Keratinocyte (primary cell): ENCODE data around the gene GTF3C1. TPM values are rescaled to one million over a fixed set of nuclear protein-coding genes. Genes with fewer than 3 reads are reported as not detected.
A peak's percentile ranks its signal among the peaks of the same experiment; 100 is the strongest.

Experiments used
- DNase-seq: peaks from one replicate; pipeline ENCODE4 v3.0.0-alpha.2; 2011; ENCODE audit warnings: low read depth, missing footprints, low spot score
- FAIRE-seq: peaks from 2 replicates; lab custom pipeline; 2011; peaks lifted over from hg19 to GRCh38; lab: Jason Lieb, UNC
- H2AFZ ChIP-seq: 2 replicates; pipeline ENCODE4 v1.6.0; 2012; ENCODE audit warnings: low read length, control low read depth, inconsistent platforms; ENCODE audit not compliant: control insufficient read depth
- H3K27ac ChIP-seq: 2 replicates; pipeline ENCODE4 v1.5.1; 2011; ENCODE audit warnings: low read length; ENCODE audit not compliant: control insufficient read depth, insufficient read depth
- H3K27me3 ChIP-seq: 3 replicates; pipeline ENCODE4 v1.6.0; 2011; ENCODE audit warnings: low read length; ENCODE audit not compliant: control insufficient read depth, insufficient read depth; ENCODE audit errors: extremely low read depth
- H3K36me3 ChIP-seq, 2 experiments: 2 replicates in 1 of 2; 3 replicates in 1 of 2; pipeline ENCODE4 v1.5.1; 2011; ENCODE audit warnings: low read length in 2 of 2, mild to moderate bottlenecking in 1 of 2; ENCODE audit not compliant: control insufficient read depth in 2 of 2, insufficient read depth in 2 of 2; ENCODE audit errors: extremely low read depth in 1 of 2
- H3K4me1 ChIP-seq: 3 replicates; pipeline ENCODE4 v1.5.1; 2011; ENCODE audit warnings: low read length; ENCODE audit not compliant: control insufficient read depth, insufficient read depth; ENCODE audit errors: extremely low read depth
- H3K4me2 ChIP-seq: 3 replicates; pipeline ENCODE4 v1.6.0; 2011; ENCODE audit warnings: low read depth, low read length; ENCODE audit not compliant: control insufficient read depth, insufficient read depth; ENCODE audit errors: extremely low read depth
- H3K4me3 ChIP-seq, 3 experiments: fragments of 200-600 bp in 1 of 3; sonication (generic) in 1 of 3; 2 replicates in 2 of 3; 3 replicates in 1 of 3; pipeline ENCODE4 v1.5.1; 2011 to 2016; ENCODE audit warnings: low read length in 3 of 3, mild to moderate bottlenecking in 3 of 3, control low read depth in 2 of 3, inconsistent platforms in 1 of 3, low read depth in 1 of 3, mixed read lengths in 1 of 3, mixed run types in 1 of 3, moderate library complexity in 1 of 3; ENCODE audit not compliant: control insufficient read depth in 2 of 3, insufficient read depth in 2 of 3; ENCODE audit errors: extremely low read depth in 1 of 3
- H3K79me2 ChIP-seq: 2 replicates; pipeline ENCODE4 v1.6.0; 2012; ENCODE audit warnings: low read length; ENCODE audit not compliant: control insufficient read depth, insufficient read depth
- H3K9ac ChIP-seq: 3 replicates; pipeline ENCODE4 v1.6.0; 2011; ENCODE audit warnings: low read length; ENCODE audit not compliant: control insufficient read depth, insufficient read depth; ENCODE audit errors: extremely low read depth
- H3K9me1 ChIP-seq: 3 replicates; pipeline ENCODE4 v1.6.0; 2011; ENCODE audit warnings: low read length; ENCODE audit not compliant: control insufficient read depth, insufficient read depth; ENCODE audit errors: extremely low read depth
- H3K9me3 ChIP-seq: 2 replicates; pipeline ENCODE4 v1.5.1; 2012; ENCODE audit warnings: low read depth, low read length; ENCODE audit not compliant: control insufficient read depth
- H4K20me1 ChIP-seq: 3 replicates; pipeline ENCODE4 v1.6.0; 2011; ENCODE audit warnings: low read length; ENCODE audit not compliant: control insufficient read depth, insufficient read depth; ENCODE audit errors: extremely low read depth
- CTCF ChIP-seq, 3 experiments: IDR thresholded peaks in 1 of 3; conservative IDR thresholded peaks in 1 of 3; optimal IDR thresholded peaks in 1 of 3; 2 replicates in 2 of 3; 3 replicates in 1 of 3; pipeline versions ENCODE3 to v1.5.1; 2011; ENCODE audit warnings: low read length in 3 of 3, mild to moderate bottlenecking in 3 of 3, moderate library complexity in 2 of 3, control low read depth in 1 of 3, inconsistent platforms in 1 of 3; ENCODE audit not compliant: insufficient read depth in 2 of 3; ENCODE audit errors: extremely low read depth in 1 of 3
- EZH2 ChIP-seq: IDR thresholded peaks from one replicate; pipeline ENCODE4 v1.6.1; 2012; ENCODE audit warnings: inconsistent platforms, mild to moderate bottlenecking, low read length, moderate library complexity
- dilution Hi-C: fragments of 300-500 bp; cut with MboI; formaldehyde crosslinking; loops from one replicate; pipeline ENCODE4 v1.7.0; 2020; ENCODE audit warnings: low sequenced_read_pairs; ENCODE audit not compliant: extremely low pct_ligation_motif_present
- polyA plus RNA-seq, 5 experiments: library from polyadenylated mRNA; depleted of rRNA in 3 of 5; stranded (reverse) in 3 of 5; stranded (forward) in 1 of 5; unstranded in 1 of 5; fragments of >200 nt; gene quantifications; 1 replicate in 1 of 5; 2 replicates in 3 of 5; 3 replicates in 1 of 5; pipeline versions ENCODE4 v1.2.1 to v1.2.3, GENCODE V29; 2011 to 2012; ENCODE audit warnings: missing spikeins in 2 of 5, low read depth in 1 of 5, low replicate concordance in 1 of 5

GTF3C1 gene
- polyA plus RNA-seq, 1 donor (not counting 4 experiments of a cell fraction or from before 2014, with no cell fraction given), result 23.5 TPM

DNA sequence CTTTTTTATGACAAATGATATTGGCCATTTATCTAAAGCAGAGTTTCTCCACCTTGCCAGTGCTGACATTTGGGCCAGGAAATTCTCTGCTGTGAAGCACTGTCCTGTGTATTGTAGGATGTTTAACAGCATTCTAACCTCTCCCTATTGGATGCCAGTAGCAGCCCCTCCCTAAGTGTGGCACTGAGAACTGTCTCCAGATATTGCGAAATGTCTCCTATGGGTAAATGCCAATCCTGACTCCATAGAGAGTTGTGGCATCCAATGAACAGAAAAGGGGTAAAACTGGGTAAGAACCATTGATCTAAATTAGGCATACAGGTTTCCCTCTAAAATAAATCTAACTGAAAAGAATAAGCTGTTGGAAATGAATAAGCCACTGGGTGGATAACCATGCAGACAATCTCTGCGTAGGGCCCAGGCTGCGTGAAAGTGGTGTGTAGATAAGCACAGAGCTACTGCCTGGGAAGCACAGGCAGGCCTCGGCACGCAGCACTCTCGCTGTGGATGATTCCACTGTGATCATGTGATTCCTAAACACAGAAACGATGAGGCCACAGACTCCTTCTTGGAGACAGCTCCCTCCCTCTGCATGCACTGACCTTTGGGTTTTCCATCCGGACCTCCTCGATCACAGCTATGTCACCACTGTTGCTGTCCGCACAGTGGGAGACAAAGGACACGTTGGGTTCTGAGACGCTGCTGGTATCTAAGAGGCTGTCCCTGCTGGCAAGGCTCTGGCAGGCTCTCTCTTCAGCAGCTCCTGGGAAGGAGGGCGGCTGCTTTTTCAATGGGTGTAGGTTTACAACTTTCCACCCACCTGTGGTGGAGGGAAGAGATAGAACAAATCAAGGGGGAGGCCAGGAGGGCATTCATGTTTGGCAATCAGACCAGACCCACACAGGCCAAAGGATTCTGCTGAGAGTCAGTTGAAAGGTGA lies 44.1 kb downstream of the GTF3C1 start:
- H3K4me1 ChIP-seq, result peaks cover 26% of the 10 kb centered on the region
- FAIRE-seq (peak; percentile 96), DNase-seq (peak; percentile 26)
- H3K9me1 ChIP-seq, result peaks cover 4% of the 10 kb centered on the region
- no peaks in the 10 kb centered on the region for H3K79me2 ChIP-seq
- H3K27ac ChIP-seq, result peak overlapping the region; percentile 59
- dilution Hi-C loops, result no loop called here
- peak overlapping the region; percentile 43 for H3K4me2 ChIP-seq
- no peaks in the 10 kb centered on the region for H3K27me3 ChIP-seq
- peaks cover 35 to 53% of the 10 kb centered on the region in 2 experiments for H3K36me3 ChIP-seq
- no peaks in the 10 kb centered on the region for H3K9me3 ChIP-seq
- peak overlapping the region in 1 of 3 experiments; percentile 14 for H3K4me3 ChIP-seq
- H4K20me1 ChIP-seq, result no peaks in the 10 kb centered on the region
- H2AFZ ChIP-seq, result no peak overlapping the region
- TF ChIP-seq CTCF (optimal IDR thresholded peaks at IDR 0.05 in 1 of 3, IDR thresholded peaks at IDR 0.05 in 1 of 3, conservative IDR thresholded peaks at IDR 0.05 in 1 of 3; ENCODE audit: extremely low read depth in 1 of 3, insufficient read depth in 2 of 3, low read length in 3 of 3) (no peak), EZH2 (no peak)
- peak overlapping the region; percentile 19 for H3K9ac ChIP-seq

GRCh38 chr16:27503662-27504061 lies 46.1 kb downstream of the GTF3C1 start:
- Histone ChIP-seq H3K27me3 (no peaks in the 10 kb centered on the region), H3K9me1 (peaks cover 4% of the 10 kb centered on the region), H3K4me3 (no peak overlapping the region), H3K4me2 (no peak overlapping the region), H3K79me2 (no peaks in the 10 kb centered on the region), H3K9ac (no peak overlapping the region), H3K36me3 (peaks cover 46 to 54% of the 10 kb centered on the region in 2 experiments), H4K20me1 (no peaks in the 10 kb centered on the region), H3K4me1 (peaks cover 26% of the 10 kb centered on the region), H3K9me3 (no peaks in the 10 kb centered on the region), H3K27ac (no peak overlapping the region), H2AFZ (no peak overlapping the region)
- FAIRE-seq (no peak), DNase-seq (no peak)
- TF ChIP-seq CTCF (optimal IDR thresholded peaks at IDR 0.05 in 1 of 3, IDR thresholded peaks at IDR 0.05 in 1 of 3, conservative IDR thresholded peaks at IDR 0.05 in 1 of 3; ENCODE audit: extremely low read depth in 1 of 3, insufficient read depth in 2 of 3, low read length in 3 of 3) (no peak), EZH2 (no peak)
- dilution Hi-C loops, result no loop called here
